Measurements from ENCODE around the gene SNTN. TPM values are rescaled to one million over a fixed set of nuclear protein-coding genes. Genes with fewer than 3 reads are reported as not detected.

The SNTN gene
- polyA plus RNA-seq, 1 donor (not counting 4 experiments of a cell fraction or from before 2014, with no cell fraction given), result not detected

DNA sequence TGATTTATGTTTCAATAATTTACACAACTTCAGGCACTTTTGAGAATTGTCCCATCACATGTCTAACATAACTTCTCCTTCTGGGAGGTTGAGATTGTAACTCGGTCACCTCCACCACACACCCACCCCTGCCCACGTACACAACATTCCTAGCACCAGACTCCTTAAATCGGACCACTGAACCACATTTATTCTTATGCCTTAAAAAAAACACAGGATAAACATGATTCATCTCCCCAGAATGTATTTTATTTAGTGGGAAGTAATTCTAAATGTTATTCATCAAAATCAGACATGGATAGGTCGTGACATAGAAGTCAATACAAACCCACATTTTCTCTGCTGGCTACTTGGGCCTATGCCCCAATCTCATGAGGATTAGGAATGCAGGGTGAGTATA, 3.0 kb downstream of the SNTN start:
- TF ChIP-seq EZH2 (IDR thresholded peaks at IDR 0.05; ENCODE audit: low read length), result no peak
- TF ChIP-seq, protein P1, sequence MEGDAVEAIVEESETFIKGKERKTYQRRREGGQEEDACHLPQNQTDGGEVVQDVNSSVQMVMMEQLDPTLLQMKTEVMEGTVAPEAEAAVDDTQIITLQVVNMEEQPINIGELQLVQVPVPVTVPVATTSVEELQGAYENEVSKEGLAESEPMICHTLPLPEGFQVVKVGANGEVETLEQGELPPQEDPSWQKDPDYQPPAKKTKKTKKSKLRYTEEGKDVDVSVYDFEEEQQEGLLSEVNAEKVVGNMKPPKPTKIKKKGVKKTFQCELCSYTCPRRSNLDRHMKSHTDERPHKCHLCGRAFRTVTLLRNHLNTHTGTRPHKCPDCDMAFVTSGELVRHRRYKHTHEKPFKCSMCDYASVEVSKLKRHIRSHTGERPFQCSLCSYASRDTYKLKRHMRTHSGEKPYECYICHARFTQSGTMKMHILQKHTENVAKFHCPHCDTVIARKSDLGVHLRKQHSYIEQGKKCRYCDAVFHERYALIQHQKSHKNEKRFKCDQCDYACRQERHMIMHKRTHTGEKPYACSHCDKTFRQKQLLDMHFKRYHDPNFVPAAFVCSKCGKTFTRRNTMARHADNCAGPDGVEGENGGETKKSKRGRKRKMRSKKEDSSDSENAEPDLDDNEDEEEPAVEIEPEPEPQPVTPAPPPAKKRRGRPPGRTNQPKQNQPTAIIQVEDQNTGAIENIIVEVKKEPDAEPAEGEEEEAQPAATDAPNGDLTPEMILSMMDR (optimal IDR thresholded peaks at IDR 0.05 in 1 of 3, IDR thresholded peaks at IDR 0.05 in 1 of 3, conservative IDR thresholded peaks at IDR 0.05 in 1 of 3; ENCODE audit: extremely low read depth in 1 of 3, insufficient read depth in 2 of 3, low read length in 3 of 3), result no peak
- dilution Hi-C loops (cut with MboI; ENCODE audit: extremely low pct_ligation_motif_present, low sequenced_read_pairs), result no loop called here

DNA sequence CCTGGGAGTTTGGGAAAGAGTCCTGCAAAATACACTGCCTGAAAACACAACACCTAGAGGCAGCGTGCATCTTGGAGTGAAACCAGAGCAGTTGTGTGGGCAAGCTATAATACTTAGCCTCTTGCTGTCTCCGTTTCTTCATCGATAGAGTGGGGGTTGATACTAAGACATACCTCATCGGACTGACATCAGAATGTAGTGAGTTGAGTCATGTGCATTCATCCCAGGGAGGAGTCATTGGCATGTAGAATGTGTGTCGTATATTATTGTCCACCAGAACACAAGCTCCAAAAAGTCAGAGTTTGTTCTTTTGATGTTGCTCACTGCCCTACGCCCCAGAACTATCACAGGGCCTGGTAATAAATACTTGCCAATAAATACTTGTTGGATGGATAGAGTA, 4.3 kb downstream of the SNTN start:
- H3K4me3 ChIP-seq (ENCODE audit: control insufficient read depth in 2 of 3, extremely low read depth in 1 of 3, insufficient read depth in 2 of 3, low read depth in 1 of 3, low read length in 3 of 3), result no peak overlapping the region
- no peaks in the 10 kb centered on the region for H3K9me1 ChIP-seq (ENCODE audit: control insufficient read depth, extremely low read depth, insufficient read depth, low read length)
- no peak overlapping the region for H3K27ac ChIP-seq (ENCODE audit: control insufficient read depth, insufficient read depth, low read length)
- H4K20me1 ChIP-seq (ENCODE audit: control insufficient read depth, extremely low read depth, insufficient read depth, low read length), result no peaks in the 10 kb centered on the region
- no peaks in the 10 kb centered on the region for H3K79me2 ChIP-seq (ENCODE audit: control insufficient read depth, insufficient read depth, low read length)
- no peak for TF ChIP-seq EZH2 (IDR thresholded peaks at IDR 0.05; ENCODE audit: low read length)
- TF ChIP-seq, protein P1 (optimal IDR thresholded peaks at IDR 0.05 in 1 of 3, IDR thresholded peaks at IDR 0.05 in 1 of 3, conservative IDR thresholded peaks at IDR 0.05 in 1 of 3; ENCODE audit: extremely low read depth in 1 of 3, insufficient read depth in 2 of 3, low read length in 3 of 3), result no peak
- no peak overlapping the region for H2AFZ ChIP-seq (ENCODE audit: control insufficient read depth, low read length)
- no peaks in the 10 kb centered on the region for H3K36me3 ChIP-seq (ENCODE audit: control insufficient read depth in 2 of 2, extremely low read depth in 1 of 2, insufficient read depth in 2 of 2, low read length in 2 of 2)
- H3K9me3 ChIP-seq (ENCODE audit: control insufficient read depth, low read depth, low read length), result no peaks in the 10 kb centered on the region
- dilution Hi-C loops (cut with MboI; ENCODE audit: extremely low pct_ligation_motif_present, low sequenced_read_pairs), result no loop called here
- H3K4me2 ChIP-seq (ENCODE audit: control insufficient read depth, extremely low read depth, insufficient read depth, low read depth, low read length), result no peak overlapping the region
- no peak overlapping the region for H3K9ac ChIP-seq (ENCODE audit: control insufficient read depth, extremely low read depth, insufficient read depth, low read length)
- no peaks in the 10 kb centered on the region for H3K4me1 ChIP-seq (ENCODE audit: control insufficient read depth, extremely low read depth, insufficient read depth, low read length)
- DNase-seq (ENCODE audit: low read depth, low spot score) (peak; percentile 7), FAIRE-seq (no peak)
- no peaks in the 10 kb centered on the region for H3K27me3 ChIP-seq (ENCODE audit: control insufficient read depth, extremely low read depth, insufficient read depth, low read length)

More for the DNA sequence above, 3.0 kb downstream of the SNTN start:
- Histone ChIP-seq H2AFZ (ENCODE audit: control insufficient read depth, low read length) (no peak overlapping the region), H3K4me1 (ENCODE audit: control insufficient read depth, extremely low read depth, insufficient read depth, low read length) (no peaks in the 10 kb centered on the region), H4K20me1 (ENCODE audit: control insufficient read depth, extremely low read depth, insufficient read depth, low read length) (no peaks in the 10 kb centered on the region), H3K27me3 (ENCODE audit: control insufficient read depth, extremely low read depth, insufficient read depth, low read length) (no peaks in the 10 kb centered on the region), H3K27ac (ENCODE audit: control insufficient read depth, insufficient read depth, low read length) (no peak overlapping the region), H3K4me2 (ENCODE audit: control insufficient read depth, extremely low read depth, insufficient read depth, low read depth, low read length) (no peak overlapping the region), H3K9me1 (ENCODE audit: control insufficient read depth, extremely low read depth, insufficient read depth, low read length) (no peaks in the 10 kb centered on the region), H3K36me3 (ENCODE audit: control insufficient read depth in 2 of 2, extremely low read depth in 1 of 2, insufficient read depth in 2 of 2, low read length in 2 of 2) (no peaks in the 10 kb centered on the region), H3K9ac (ENCODE audit: control insufficient read depth, extremely low read depth, insufficient read depth, low read length) (no peak overlapping the region), H3K79me2 (ENCODE audit: control insufficient read depth, insufficient read depth, low read length) (no peaks in the 10 kb centered on the region), H3K9me3 (ENCODE audit: control insufficient read depth, low read depth, low read length) (no peaks in the 10 kb centered on the region), H3K4me3 (ENCODE audit: control insufficient read depth in 2 of 3, extremely low read depth in 1 of 3, insufficient read depth in 2 of 3, low read depth in 1 of 3, low read length in 3 of 3) (no peak overlapping the region)
- FAIRE-seq (no peak), DNase-seq (ENCODE audit: low read depth, low spot score) (no peak)

Measured in keratinocyte (primary cell).